DMS53 treated with DMSO at 0.1 percent for 48 hours (cell line): Measurements from ENCODE around the gene FAM111B.

Source experiments
- DNase-seq: peaks from one replicate; lab custom pipeline; 2025; ENCODE audit not compliant: unreplicated experiment; lab: John Stamatoyannopoulos, UW

Gene FAM111B

GRCh38 chr11:59151761-59152160 lies 44.7 kb downstream of the FAM111B start:
- no peak for DNase-seq

- no peak for DNase-seq
Measured at GRCh38 chr11:59152312-59152951, 45.4 kb downstream of the FAM111B start.

GRCh38 chr11:59154610-59155009 lies 47.6 kb downstream of the FAM111B start:
- no peak for DNase-seq

GRCh38 chr11:59157433-59157832 lies 50.4 kb downstream of the FAM111B start:
- no peak for DNase-seq

- peak; percentile 68 for DNase-seq
Measured at GRCh38 chr11:59158206-59159068, 51.4 kb downstream of the FAM111B start.

GRCh38 chr11:59164028-59164427 lies 57.0 kb downstream of the FAM111B start:
- DNase-seq = no peak

- peak; percentile 67 for DNase-seq
Measured at GRCh38 chr11:59171508-59172322, 64.7 kb downstream of the FAM111B start, which contains the start of gene DTX4. Gene DTX4, plus strand, starts transcription at chr11:59172132. Its CDS starts 464 bp downstream, at chr11:59172596.

GRCh38 chr11:59172345-59173079 lies 65.5 kb downstream of the FAM111B start:
- DNase-seq = no peak

GRCh38 chr11:59173080-59173963 lies 66.3 kb downstream of the FAM111B start:
- no peak for DNase-seq

GRCh38 chr11:59173964-59174663 lies 67.1 kb downstream of the FAM111B start:
- no peak for DNase-seq

- no peak for DNase-seq
Measured at GRCh38 chr11:59174664-59175033, 67.6 kb downstream of the FAM111B start.

- DNase-seq = no peak
Measured at GRCh38 chr11:59175091-59175501, 68.1 kb downstream of the FAM111B start.

- no peak for DNase-seq
Measured at GRCh38 chr11:59176330-59176729, 69.3 kb downstream of the FAM111B start.
